ENCODE data around the gene RSPH6A. TPM values are rescaled to one million over a fixed set of nuclear protein-coding genes. Genes with fewer than 3 reads are reported as not detected.

The RSPH6A gene
- total and polyA plus RNA-seq, 10 of the 15 experiments (the other 5 are each of a cell fraction or from before 2014, with no cell fraction given), result 0.03 to 0.41 (median 0.22) TPM; not detected in 4

GRCh38 chr19:45779231-45780145 is 35.6 kb downstream of the RSPH6A start (continued):
- TF ChIP-seq CUX1 (IDR thresholded peaks at IDR 0.05; ENCODE audit: insufficient replicate concordance, low read depth, low read length), result no peak
- TF ChIP-seq TCF3 (IDR thresholded peaks at IDR 0.05; ENCODE audit: borderline replicate concordance, insufficient read depth, low read depth, low read length), result 0 out of 2 replicates have a peak, but pooled peaks have one; percentile 20
- TF ChIP-seq TBL1XR1 (IDR thresholded peaks at IDR 0.05; ENCODE audit: low read depth, low read length), result no peak
- TF ChIP-seq BCL11A (IDR thresholded peaks at IDR 0.05; ENCODE audit: low read depth, low read length), result no peak
- no peak for TF ChIP-seq CREB1 (IDR thresholded peaks at IDR 0.05; ENCODE audit: low read depth)
- no peak for TF ChIP-seq NR2C2 (IDR thresholded peaks at IDR 0.05; ENCODE audit: borderline replicate concordance, control insufficient read depth, insufficient read length, low read depth)
- no peak for TF ChIP-seq ZNF217 (IDR thresholded peaks at IDR 0.05)
- TF ChIP-seq GABPA (IDR thresholded peaks at IDR 0.05; ENCODE audit: low read depth), result no peak
- TF ChIP-seq ETV6 (conservative IDR thresholded peaks at IDR 0.05 in 1 of 2, IDR thresholded peaks at IDR 0.05 in 1 of 2; ENCODE audit: borderline replicate concordance in 1 of 2, low read depth in 1 of 2), result no peak
- TF ChIP-seq HSF1 (IDR thresholded peaks at IDR 0.05; ENCODE audit: low read depth, low read length), result no peak
- no peak for TF ChIP-seq MEF2B (IDR thresholded peaks at IDR 0.05; ENCODE audit: partially characterized antibody, poor library complexity, severe bottlenecking)
- TF ChIP-seq REST (IDR thresholded peaks at IDR 0.05; ENCODE audit: low read depth, low read length), result no peak
- peak; percentile 74 to 88 (median 77) for TF ChIP-seq CTCF (IDR thresholded peaks at IDR 0.05 in 2 of 3, conservative IDR thresholded peaks at IDR 0.05 in 1 of 3; ENCODE audit: control insufficient read depth in 2 of 3, extremely low read depth in 1 of 3, insufficient read depth in 1 of 3, low read depth in 3 of 3, low read length in 3 of 3)
- TF ChIP-seq RAD51 (IDR thresholded peaks at IDR 0.05), result no peak
- TF ChIP-seq RCOR1 (conservative IDR thresholded peaks at IDR 0.05; ENCODE audit: low read depth, low read length), result no peak
- no peak for TF ChIP-seq TARDBP (IDR thresholded peaks at IDR 0.05; ENCODE audit: borderline replicate concordance)
